ENCODE data around the gene TTLL5.

The TTLL5 gene

DNA sequence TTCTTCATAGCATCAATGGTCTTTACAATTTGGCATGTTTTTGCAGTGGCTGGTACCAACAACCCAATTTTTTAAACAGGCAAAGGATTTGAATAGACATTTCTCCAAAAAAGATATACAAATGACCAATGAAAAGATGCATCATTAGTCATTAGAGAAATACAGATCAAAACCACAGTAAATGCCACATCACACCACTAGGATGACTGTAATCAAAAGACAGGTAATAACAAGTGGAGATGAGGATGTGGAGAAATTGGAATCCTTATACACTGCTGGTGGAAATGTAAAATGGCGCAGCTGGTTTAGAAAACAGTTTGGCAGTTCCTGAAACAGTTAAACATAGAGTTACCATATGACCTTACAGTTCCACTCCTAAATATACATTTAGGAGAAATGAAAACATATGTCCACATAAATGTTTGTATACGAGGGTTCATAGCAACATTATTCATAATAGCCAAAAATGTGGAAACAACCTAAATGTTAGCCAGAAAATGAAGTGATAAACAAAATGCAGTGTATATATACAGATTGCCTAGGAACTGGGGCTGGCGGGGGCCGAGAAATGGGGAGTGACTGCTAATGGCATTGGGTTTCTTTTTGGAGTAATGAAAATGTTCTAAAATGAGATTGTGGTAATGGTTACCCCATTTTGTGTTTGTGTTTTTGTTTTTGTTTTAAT is 265.5 kb downstream of the TTLL5 start:
- no peak for DNase-seq

DNA sequence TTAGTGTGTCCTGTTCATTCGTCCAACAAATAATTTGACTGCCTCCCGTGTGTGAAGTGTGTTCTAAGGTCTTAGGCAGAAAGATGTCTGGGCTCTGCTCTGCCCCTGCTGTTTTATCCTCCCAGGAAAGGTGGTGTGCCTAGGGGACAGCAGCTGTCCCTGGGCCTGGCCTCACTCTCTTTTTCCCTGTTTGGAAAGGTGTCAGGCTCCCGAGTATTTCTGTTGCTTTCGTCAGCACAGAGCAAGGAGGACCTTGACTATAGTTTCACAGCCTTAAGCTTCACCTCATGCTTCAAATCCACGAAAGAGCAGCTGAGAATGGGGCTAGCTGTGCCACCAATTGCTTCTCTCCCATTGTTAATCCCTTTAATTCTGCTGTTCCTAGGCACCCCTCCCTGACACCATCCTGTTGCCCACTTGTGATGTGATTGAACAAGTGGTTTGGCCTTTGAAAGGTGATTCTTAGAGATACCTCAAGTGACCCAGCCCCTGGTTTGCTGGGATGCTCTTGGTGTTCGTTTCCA is 266.6 kb downstream of the TTLL5 start:
- no peak for DNase-seq

DNA sequence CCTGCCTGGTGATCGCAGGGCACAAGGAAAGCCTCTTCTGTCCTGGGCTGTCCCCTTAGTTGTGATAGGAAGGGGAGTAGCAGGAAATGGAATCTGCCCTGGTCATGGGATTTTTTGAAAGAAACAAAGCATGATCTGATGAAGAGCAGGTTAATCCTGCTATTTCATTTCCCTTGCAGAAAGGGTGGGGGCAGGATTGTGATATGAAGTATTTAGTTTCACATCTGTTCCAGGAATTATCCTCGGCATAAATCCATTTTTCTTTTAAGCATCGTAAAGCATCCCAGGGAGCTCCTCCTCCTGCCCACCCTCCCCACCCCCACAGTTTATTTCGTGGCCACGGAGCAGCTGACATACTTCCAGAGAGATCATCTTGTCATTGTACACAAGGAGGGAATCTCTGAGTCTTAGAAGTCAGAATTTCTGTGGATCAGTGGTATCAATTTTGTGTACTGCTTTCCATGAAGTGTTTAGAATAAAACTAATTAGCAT is 267.7 kb downstream of the TTLL5 start:
- no peak for DNase-seq

DNA sequence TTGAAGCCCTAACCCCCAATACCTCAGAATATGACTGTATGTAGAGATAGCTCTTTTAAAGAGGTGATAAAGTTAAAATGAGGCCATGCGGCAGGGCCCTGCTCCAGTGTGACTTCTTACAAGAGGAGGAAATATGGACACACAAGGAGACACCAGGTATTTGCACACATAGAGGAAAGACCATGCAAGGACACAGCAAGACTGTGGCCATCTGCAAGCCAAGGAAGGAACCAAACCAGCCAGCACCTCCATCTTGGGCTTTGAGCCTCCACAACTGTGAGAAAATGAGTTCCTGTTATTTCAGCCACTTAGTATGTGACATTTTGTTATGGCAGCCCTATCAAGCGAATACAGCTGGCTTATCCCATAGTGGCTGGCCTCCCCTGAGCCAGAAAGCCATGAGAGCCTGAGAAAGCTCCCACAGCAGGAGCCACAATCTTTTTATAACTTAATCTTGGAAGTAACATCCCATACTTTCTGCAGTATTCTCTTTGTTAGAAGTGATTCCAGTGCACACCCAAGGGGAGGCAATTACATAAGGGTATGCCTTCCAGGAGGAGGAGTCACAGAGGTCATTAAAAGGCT is 272.8 kb downstream of the TTLL5 start:
- DNase-seq, result no peak

DNA sequence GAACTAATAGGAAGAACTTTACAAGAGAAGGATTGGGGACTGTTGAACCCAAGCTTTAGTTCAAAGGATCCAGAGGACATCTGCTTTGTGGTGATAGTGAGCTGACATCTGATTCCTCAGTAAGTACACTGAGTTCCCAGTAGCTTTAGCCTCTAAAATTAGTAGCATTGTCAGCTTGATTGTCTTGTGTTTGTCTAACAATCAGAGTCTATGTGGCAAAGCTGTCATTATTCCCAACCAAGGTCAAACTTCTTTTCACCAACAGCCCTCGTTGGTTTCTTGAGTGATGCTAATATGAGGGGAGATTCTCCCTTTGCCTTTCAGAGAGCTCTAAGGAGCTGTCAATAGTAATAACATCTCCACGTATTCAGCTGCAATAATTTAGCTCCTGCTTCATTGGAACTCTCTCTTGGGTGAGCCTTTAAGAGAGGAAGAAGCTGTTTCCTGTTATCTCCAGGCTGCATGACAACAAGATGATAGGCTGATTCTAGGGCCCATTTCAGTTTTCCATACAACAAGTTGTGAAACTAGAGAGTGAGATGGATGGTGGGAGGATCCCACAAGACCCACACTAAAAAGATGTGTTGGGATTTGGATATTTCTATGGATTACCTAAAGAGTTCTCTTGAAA is 274.1 kb downstream of the TTLL5 start:
- DNase-seq, result no peak

DNA sequence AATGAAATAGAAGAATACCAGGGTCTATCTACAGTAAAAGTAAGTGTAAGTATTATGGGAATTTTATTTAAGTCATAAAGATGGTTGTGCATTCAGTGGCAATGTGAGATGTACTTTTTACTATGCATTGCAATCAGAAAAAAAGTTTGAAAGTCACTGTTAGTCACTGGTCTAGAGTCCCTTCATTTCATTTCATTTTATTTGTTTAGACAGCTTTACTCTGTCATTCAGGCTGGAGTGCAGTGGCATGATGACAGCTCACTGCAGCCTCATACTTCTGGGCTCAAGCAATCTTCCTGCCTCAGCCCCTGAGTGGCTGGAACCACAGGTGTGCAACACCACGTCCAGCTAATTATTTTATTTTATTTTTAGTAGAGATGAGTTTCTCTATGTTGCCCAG is 278.2 kb downstream of the TTLL5 start:
- no peak for DNase-seq

DNA sequence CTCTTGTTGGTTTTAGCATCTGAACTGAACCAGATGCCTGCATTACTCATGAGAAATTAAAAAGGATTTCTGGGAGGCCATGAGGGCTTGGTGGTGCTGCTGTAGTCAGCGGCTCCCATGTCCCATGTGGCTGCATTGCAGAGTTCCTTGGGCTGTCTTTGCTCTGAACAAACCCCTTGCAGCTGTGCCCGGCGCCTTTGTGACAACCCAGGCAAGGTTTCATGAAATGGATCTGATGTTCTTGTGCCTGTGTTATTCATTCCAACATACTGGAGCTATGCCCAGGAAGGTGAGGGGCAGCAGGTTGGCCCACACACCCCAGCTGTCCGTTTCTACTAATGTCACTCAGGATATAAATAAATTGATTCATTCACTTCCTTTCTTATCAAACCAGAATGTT is 280.0 kb downstream of the TTLL5 start:
- no peak for DNase-seq

DNA sequence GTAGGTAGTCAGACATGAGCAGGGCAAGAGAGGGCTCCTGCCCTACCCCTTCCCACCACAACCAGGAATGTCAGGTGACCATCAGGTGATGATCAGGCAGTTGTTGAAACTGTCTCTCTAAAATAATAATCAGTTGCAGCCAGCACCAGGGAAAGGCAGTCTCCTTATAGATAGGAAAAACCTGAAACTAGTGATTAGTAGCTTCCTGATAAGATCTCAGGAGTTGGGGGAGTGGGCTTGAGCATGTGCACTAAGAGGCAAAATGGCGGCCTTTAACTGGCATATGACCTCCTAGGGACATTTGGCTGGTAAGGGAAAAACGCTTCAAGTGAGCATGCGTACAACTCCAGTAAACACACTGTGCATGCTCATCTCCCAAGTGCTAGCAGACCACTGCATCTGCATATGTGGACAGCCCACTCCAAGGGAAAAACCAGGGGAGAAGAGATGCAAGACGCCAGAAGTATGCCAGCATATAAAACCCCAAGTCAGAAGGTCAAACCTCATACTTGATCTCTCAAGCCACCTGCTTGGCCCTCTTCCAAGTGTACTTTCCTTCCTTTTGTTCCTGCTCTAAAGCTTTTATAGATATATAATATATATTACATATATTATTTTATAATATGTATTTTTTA is 283.7 kb downstream of the TTLL5 start:
- no peak for DNase-seq

DNA sequence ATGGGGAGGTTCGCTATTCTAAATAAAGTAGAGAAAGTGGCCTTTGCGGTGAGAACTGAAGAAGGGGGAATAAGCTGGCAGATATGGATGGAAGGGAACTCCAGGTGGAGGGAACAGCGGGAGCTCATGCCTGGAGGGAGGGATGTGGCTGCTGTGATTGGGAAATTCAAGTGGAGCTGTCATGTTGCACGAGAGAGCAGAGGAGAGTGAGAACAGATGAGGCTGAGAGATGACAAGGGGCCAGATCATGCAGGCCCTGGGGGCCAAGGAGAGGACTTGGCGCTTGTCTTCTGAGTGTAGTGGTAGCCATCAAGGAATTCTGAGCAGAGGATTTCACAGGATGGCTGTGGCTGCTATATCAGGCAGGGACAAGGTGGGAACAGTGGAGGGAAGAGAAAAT is 285.7 kb downstream of the TTLL5 start:
- no peak for DNase-seq

DNA sequence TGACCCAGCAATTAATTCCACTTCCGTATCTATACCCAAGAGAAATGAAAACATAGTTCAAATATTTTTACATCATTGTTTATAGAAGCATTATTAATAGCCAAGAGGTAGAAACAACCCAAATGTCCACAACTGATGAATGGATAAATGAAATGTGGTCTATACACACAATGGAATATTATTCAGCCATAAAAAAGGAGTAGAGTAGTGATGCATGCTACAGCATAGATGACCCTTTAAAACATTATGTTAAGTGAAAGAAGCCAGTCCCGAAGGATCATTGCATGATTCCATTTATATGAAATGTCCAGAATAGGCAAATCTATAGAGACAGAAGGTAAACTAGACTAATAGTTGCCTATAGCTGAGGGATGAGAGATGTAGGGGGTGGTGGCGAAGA is 291.4 kb downstream of the TTLL5 start:
- DNase-seq, result no peak

DNA sequence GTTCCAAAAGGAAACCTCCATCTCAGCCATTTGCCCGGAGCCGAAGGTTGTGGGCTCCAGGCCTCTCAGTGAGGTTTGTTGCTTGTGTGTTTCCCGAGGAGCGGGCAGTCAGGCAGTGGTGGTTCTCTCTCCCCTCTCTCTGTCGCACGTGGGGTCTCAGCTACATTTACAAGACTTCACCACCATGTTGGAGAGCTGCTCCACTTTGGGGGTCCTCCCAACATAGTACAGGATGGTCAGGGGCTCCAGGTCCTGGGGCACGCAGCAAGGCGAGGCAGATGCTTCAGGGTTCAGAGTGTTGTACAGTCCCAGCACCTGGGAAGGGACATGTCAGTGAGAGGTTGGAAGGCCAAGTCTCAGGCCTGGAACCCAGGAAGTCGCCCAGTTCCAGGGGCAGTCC is 298.0 kb downstream of the TTLL5 start:
- DNase-seq, result no peak

DNA sequence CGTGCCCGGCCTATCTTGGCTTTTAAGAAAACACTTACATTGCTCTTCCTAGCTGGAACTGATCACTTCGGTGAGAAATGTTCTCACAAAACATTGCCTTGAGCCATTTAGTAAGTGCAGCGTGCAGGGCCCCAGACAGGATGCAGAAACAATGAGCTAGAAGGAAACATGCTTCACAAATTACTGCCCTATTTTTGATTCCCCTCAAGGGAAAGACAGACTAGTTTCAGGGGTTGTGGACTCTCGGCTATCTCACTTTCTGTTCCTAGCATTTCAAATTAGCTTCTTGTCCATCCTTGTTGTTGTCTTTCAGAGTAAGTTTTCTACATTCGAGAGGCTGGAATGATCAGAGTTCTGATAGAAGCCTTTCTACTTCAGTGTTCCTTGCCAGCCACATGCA is 299.2 kb downstream of the TTLL5 start:
- no peak for DNase-seq

DNA sequence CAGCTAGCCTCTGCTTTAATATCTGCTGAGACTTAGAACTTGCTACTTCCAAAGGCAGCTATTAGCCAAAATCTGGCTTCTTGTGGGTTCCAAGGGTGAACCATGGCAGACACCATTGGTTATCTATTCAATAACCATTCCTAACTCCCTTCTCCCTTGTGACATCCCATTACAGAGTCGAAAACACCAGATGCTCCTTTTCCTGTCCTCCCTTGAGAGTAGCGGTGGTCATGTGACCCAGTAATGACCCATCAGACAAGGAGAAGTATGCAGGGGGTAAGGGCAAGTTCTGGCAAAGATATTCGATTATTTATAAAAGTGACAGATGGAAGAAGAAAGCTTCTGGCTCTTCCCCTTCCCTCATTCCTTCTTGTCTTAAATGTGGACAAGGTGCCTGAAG is 300.6 kb downstream of the TTLL5 start:
- DNase-seq, result no peak

DNA sequence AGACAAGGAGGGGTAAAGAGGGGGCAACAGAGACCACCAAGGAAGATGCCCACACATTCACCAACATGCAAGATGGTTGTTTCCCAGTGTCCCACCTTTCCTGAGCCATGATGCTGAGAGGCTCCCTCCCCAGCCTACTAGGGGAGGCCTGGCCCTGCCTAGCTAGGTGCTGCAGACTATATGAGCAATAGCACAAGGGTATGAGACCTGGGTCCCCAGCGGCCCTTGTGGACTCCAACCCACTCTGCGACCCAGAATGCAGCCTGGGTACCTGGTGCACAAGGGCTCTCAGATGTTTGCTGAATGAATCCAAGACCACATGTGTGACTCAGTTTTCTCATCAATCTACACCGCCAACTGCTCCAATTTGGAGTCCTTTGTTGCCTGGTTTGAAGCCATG is 306.8 kb downstream of the TTLL5 start:
- no peak for DNase-seq

DNA sequence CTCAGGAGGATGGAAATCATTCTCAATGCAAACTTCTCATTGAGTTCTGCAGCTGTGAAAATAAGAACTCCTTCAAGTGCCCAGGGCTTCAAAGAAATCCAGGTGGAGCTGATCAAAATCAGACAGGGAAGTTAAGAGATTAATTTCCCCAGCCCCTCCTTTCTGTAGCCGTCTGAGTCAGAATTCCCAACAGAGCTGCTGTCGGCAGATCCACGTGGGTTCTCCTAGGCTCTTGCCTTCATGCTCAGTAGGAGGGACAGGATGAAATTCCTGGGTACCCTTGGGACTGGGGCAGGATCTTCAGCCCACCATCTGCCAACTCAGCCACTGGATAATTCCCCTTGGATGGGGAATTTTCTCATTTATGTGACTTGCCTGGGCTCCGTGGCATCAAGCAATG is 307.4 kb downstream of the TTLL5 start:
- DNase-seq, result no peak

DNA sequence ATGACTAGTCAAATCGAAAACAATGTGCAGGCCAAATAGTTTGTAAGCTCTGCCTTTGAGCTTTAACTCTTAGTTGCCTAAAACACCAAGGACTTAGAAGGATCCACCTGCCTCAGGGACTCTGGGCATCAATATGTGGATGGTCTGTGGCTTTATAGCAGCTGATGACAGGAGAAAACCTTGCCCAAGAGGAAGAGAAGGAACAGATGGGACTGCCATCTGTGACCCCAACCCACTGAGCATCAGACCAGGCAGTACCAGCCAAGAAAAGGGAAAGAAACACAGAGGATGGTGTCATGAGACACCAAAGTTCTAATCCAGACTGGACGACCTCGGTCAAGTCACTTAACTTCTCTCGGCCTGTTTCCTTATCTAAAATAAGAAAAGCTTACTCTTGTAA is 308.1 kb downstream of the TTLL5 start:
- DNase-seq, result no peak

DNA sequence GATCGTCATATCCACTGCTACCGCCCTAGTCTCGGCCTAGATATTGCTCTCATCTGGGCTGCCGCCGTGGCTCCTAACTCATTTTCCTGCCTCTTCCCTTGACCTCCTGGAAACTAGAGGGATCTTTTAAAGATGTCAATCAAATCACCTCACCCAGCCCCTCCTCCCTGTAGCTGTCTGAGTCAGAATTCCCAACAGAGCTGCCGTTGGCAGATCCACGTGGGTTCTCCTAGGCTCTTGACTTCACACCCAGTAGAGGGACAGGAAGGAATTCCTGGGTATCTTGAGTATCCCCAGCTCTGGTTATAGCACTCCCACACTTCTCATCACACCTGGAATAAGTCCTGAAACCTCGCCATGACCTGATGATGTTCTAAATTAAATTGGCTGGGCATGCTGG is 308.8 kb downstream of the TTLL5 start:
- no peak for DNase-seq

DNA sequence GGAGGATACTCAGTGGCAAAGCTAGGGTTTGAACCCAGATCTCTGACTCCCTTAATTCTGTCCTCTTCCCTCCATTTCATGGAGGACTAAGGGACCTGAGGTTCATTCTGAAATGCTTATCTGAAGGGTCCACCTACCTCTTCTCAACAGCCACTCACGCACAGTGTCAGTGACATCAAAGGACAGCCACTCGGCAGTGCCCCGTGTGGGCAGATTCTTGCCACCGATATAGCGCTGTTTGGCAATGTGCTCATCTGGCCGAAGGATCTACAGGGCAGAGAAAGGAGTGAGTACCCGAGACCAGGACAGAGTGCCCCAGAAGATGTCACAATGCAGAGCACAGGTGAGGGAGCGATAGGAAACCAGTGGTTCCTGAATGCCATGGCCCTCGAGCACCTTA is 309.9 kb downstream of the TTLL5 start:
- no peak for DNase-seq

DNA sequence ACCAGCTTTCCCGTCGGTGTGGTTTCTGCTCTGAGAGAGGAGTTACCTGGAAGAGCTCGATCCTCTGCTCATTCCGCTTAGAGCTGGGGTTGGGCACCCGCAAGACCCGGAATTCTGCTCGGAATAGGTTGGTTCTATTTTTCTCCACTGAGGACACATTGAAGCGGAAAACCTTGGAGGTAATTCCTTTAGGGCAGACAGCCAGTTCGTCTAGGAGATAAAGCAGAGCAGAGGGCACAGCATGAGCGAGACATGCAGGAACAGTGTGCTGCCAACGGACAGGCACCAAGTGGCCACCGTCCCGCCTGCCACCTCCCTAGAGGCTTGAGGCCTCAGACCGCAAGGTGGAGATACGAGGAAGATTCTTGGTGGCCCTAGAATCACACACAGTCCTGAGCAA is 310.5 kb downstream of the TTLL5 start:
- no peak for DNase-seq

DNA sequence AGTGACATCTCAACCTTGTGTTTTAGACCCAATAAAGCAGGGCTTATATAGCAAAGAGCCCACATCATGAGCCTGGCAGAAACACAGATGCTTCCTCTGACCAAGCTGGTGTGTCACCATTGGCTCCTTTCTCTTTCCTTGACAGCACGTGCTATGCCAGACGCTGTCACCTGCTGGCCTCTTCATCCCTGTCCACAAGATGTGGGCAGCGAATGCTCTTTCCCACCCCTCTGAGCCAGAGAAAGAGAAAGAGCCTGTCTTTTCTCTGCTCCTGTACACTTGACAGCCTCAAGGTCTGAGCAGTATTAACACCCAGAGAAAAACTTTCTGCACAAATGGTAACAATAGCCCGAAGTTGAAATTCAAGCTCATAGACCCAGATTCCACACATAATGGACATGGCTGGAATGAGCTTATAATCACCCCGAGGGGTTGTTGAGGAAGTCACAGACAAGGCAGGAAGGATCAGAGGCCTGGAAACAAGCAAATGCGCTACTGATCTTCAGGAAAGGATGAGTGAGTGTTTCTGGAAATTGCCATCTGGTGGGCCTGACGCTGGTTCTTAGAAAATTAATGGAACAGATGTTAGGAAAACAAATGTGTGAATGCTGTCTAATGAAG is 311.9 kb downstream of the TTLL5 start:
- DNase-seq, result no peak

DNA sequence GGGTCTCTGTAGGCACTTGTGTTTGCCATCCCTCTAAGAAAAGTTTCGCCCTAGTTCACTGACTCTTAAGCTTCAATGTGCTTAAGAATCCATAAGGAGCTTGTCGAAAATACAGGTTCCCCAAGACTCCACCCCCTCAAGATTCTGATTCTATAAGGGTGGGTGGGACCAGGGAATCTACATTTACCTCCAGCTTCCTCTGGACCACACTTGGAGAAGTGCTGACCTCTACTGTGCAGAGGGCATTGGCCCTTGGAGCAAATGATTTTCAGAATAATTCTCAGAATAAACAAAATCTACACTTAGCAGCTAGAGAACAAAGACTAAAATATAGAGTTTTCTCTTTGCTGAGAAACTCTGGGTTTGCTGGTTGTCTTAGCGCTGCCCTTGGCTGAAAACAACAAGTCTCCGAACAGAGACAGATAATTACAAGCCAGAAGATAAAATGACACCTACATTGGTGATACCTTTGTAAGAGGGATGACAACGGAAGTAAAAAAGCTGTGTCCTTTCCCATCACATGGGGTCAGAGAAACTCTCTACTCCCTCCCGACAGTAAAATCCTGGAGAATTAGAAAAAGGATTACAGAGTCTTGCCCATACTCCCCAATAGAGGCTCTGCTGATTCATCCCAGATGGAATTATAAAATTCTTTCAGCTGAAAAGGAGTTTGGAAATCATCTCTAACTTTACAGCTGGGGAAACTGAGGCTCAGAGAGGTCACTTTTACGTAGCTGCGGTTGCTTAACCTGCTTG is 316.0 kb downstream of the TTLL5 start:
- no peak for DNase-seq

DNA sequence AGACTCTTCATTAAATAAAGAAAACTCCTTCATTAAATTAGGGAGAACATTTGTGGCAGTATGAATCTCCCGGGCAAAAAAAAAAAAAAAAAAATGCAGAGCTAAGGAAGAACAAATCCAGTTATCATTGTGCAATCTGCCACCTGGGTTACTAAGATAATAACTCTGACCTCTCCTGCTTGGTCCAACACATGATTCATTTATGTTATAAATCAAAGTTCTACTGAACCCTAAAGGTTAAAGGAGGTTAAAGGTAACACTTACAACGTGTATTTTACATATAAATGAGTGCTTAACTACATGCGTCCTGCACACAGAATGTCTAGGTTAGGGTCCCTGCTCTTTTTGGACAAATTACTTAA is 316.5 kb downstream of the TTLL5 start:
- no peak for DNase-seq

DNA sequence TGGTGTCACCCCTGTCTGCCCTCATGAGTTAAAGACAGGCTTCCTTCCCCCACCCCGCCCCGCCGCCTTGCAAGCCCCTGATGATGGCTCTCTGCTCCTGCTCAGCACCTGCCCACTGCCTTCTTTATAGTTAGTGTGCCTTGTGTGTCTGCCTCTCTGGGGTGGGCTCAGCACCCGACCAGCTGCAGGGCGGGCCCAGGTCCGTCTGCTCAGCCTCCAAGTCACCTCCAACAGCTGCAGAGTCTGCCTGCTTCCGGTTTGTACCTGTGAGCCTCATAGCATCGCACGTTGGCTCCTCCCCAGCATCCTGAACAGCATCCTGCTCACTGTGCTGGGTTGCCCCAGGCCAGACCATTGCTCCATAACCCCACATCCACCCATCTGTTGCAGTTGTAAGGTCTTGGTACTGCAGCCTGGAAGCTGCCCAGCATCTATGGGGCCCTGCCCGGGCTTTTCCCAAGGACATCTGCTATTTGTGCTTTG is 317.2 kb downstream of the TTLL5 start:
- no peak for DNase-seq
